IMR-90 (cell line): Measurements from ENCODE around the gene DCTD. TPM values are rescaled to one million over a fixed set of nuclear protein-coding genes. Genes with fewer than 3 reads are reported as not detected.

Experiments used
- ATAC-seq: fragments of 200-7000 bp; cut with Tn5 transposase; 2 replicates; pipeline ENCODE4 v1.9.1; 2020; ENCODE audit warnings: low read depth, mild to moderate bottlenecking, moderate library complexity
- BruUV-seq: library from RNA; stranded (reverse); fragments of 400-500 nt; replicated peaks from 2 replicates; lab custom pipeline; 2021; lab: Mats Ljungman, UMichigan
- CTCF ChIA-PET: fragments of 300-600 bp; formaldehyde crosslinking; extraction: SDS; loops from one replicate; lab custom pipeline; 2021; ENCODE audit warnings: antibody characterized with exemption; lab: Yijun Ruan, JAX
- POLR2A ChIA-PET: fragments of 300-600 bp; sonication (Branson Sonifier 250); formaldehyde crosslinking; loops from one replicate; lab custom pipeline; 2022; ENCODE audit warnings: antibody characterized with exemption; ENCODE audit not compliant: unreplicated experiment; lab: Charles Lee
- DNase-seq: peaks from one replicate; pipeline ENCODE4 v3.0.0; 2013
- H2AFZ ChIP-seq: replicated peaks from 2 replicates; pipeline ENCODE3; 2013; ENCODE audit warnings: low read length, mild to moderate bottlenecking; ENCODE audit not compliant: poor library complexity
- H2AK5ac ChIP-seq: 2 replicates; pipeline ENCODE4 v1.6.1; 2013; ENCODE audit warnings: low read depth, low read length, inconsistent platforms
- H2AK9ac ChIP-seq: replicated peaks from 2 replicates; pipeline ENCODE3; 2013; ENCODE audit warnings: mild to moderate bottlenecking, low read depth, low read length, moderate library complexity; ENCODE audit not compliant: poor library complexity
- H2BK120ac ChIP-seq: 2 replicates; pipeline ENCODE4 v1.6.1; 2013; ENCODE audit warnings: low read depth, low read length, inconsistent platforms
- H2BK15ac ChIP-seq: 3 replicates; pipeline ENCODE4 v1.6.1; 2013; ENCODE audit warnings: low read depth, low read length, inconsistent platforms
- H2BK20ac ChIP-seq: 2 replicates; pipeline ENCODE4 v1.6.1; 2013; ENCODE audit warnings: low read depth, mild to moderate bottlenecking, inconsistent platforms, low read length, moderate library complexity
- H2BK5ac ChIP-seq: 2 replicates; pipeline ENCODE4 v1.6.1; 2013; ENCODE audit warnings: mild to moderate bottlenecking, low read depth, low read length, inconsistent platforms; ENCODE audit not compliant: poor library complexity, severe bottlenecking
- H3K14ac ChIP-seq: replicated peaks from 2 replicates; pipeline ENCODE4 v1.6.1; 2013; ENCODE audit warnings: low read depth, low read length, inconsistent platforms
- H3K18ac ChIP-seq: 2 replicates; pipeline ENCODE4 v1.6.1; 2013; ENCODE audit warnings: low read depth, low read length, control low read depth
- H3K23ac ChIP-seq: 2 replicates; pipeline ENCODE4 v1.6.1; 2013; ENCODE audit warnings: low read depth, low read length, inconsistent platforms
- H3K27ac ChIP-seq: 2 replicates; pipeline ENCODE4 v1.5.1; 2013; ENCODE audit warnings: mild to moderate bottlenecking, control low read depth, low read length; ENCODE audit not compliant: insufficient read depth
- H3K27me3 ChIP-seq: 2 replicates; pipeline ENCODE4 v1.6.1; 2013; ENCODE audit warnings: low read length; ENCODE audit not compliant: control insufficient read depth, insufficient read depth
- H3K36me3 ChIP-seq: 2 replicates; pipeline ENCODE4 v1.6.1; 2013; ENCODE audit warnings: low read length, mixed read lengths; ENCODE audit not compliant: control insufficient read depth, insufficient read depth
- H3K4ac ChIP-seq: 2 replicates; pipeline ENCODE4 v1.6.1; 2013; ENCODE audit warnings: low read depth, low read length, inconsistent platforms
- H3K4me1 ChIP-seq: 2 replicates; pipeline ENCODE4 v1.6.1; 2013; ENCODE audit warnings: low read length, mixed read lengths; ENCODE audit not compliant: control insufficient read depth, insufficient read depth
- H3K4me2 ChIP-seq: 2 replicates; pipeline ENCODE4 v1.6.1; 2013; ENCODE audit warnings: low read depth, mild to moderate bottlenecking, control low read depth, low read length, moderate library complexity
- H3K4me3 ChIP-seq: 2 replicates; pipeline ENCODE4 v1.5.1; 2013; ENCODE audit warnings: low read depth, mild to moderate bottlenecking, control low read depth, low read length, moderate library complexity; ENCODE audit not compliant: insufficient read depth
- H3K56ac ChIP-seq: 2 replicates; pipeline ENCODE4 v1.6.1; 2013; ENCODE audit warnings: low read length, inconsistent platforms; ENCODE audit not compliant: insufficient read depth; ENCODE audit errors: extremely low read depth
- H3K79me1 ChIP-seq, 2 experiments: 2 replicates each; pipeline ENCODE4 v1.6.1; 2013; ENCODE audit warnings: low read length in 2 of 2, inconsistent platforms in 1 of 2, low read depth in 1 of 2
- H3K9ac ChIP-seq: 2 replicates; pipeline ENCODE4 v1.6.1; 2013; ENCODE audit warnings: low read depth, low read length, control low read depth
- H3K9me1 ChIP-seq: 2 replicates; pipeline ENCODE4 v1.6.1; 2013; ENCODE audit warnings: low read length, inconsistent platforms; ENCODE audit not compliant: insufficient read depth
- H3K9me3 ChIP-seq: 2 replicates; pipeline ENCODE4 v1.6.1; 2013; ENCODE audit warnings: low read length; ENCODE audit not compliant: control insufficient read depth, insufficient read depth
- H4K20me1 ChIP-seq: 2 replicates; pipeline ENCODE4 v1.6.1; 2013; ENCODE audit warnings: low read length, inconsistent platforms; ENCODE audit not compliant: insufficient read depth
- H4K5ac ChIP-seq: 2 replicates; pipeline ENCODE4 v1.6.1; 2013; ENCODE audit warnings: mild to moderate bottlenecking, low read depth, low read length, control low read depth
- H4K8ac ChIP-seq, 2 experiments: 2 replicates each; pipeline ENCODE4 v1.6.1; 2013; ENCODE audit warnings: low read depth in 2 of 2, low read length in 2 of 2, control low read depth in 1 of 2, inconsistent platforms in 1 of 2
- H4K91ac ChIP-seq: 2 replicates; pipeline ENCODE4 v1.6.1; 2013; ENCODE audit warnings: low read depth, low read length, inconsistent platforms; ENCODE audit not compliant: insufficient read depth
- BHLHE40 ChIP-seq: fragments of 150-350 bp; IDR thresholded peaks from 2 replicates; pipeline ENCODE4 v1.6.1; 2016; ENCODE audit warnings: mild to moderate bottlenecking, low read depth, low read length
- CEBPB ChIP-seq: IDR thresholded peaks from 2 replicates; pipeline ENCODE4 v1.6.1; 2012; ENCODE audit warnings: low read depth, low read length, improper control_type of control experiment
- CHD1 ChIP-seq: IDR thresholded peaks from 2 replicates; pipeline ENCODE4 v1.6.1; 2012; ENCODE audit warnings: low read depth, low read length, improper control_type of control experiment
- FOS ChIP-seq: fragments of 150-350 bp; IDR thresholded peaks from 2 replicates; pipeline ENCODE4 v1.6.1; 2016; ENCODE audit warnings: low read depth, low read length
- MAFK ChIP-seq: IDR thresholded peaks from 2 replicates; pipeline ENCODE4 v1.6.1; 2012; ENCODE audit warnings: low read depth, low read length, improper control_type of control experiment
- MAZ ChIP-seq: IDR thresholded peaks from 2 replicates; pipeline ENCODE4 v1.6.1; 2012; ENCODE audit warnings: low read depth, mild to moderate bottlenecking, low read length, improper control_type of control experiment, moderate library complexity, borderline replicate concordance
- MXI1 ChIP-seq: IDR thresholded peaks from 2 replicates; pipeline ENCODE4 v1.6.1; 2012; ENCODE audit warnings: low read depth, mild to moderate bottlenecking, low read length, moderate library complexity, borderline replicate concordance
- NFE2L2 ChIP-seq: fragments of 150-350 bp; IDR thresholded peaks from 2 replicates; pipeline ENCODE4 v1.6.1; 2016; ENCODE audit warnings: low read depth, mild to moderate bottlenecking, low read length
- POLR2A ChIP-seq: IDR thresholded peaks from 2 replicates; pipeline ENCODE4 v1.6.1; 2012; ENCODE audit warnings: mild to moderate bottlenecking, low read depth, low read length
- RAD21 ChIP-seq: IDR thresholded peaks from 2 replicates; pipeline ENCODE4 v1.6.1; 2012; ENCODE audit warnings: low read length, improper control_type of control experiment
- RCOR1 ChIP-seq: IDR thresholded peaks from 2 replicates; pipeline ENCODE4 v1.6.1; 2012; ENCODE audit warnings: mild to moderate bottlenecking, low read length, improper control_type of control experiment; ENCODE audit not compliant: insufficient replicate concordance
- RFX5 ChIP-seq: IDR thresholded peaks from 2 replicates; pipeline ENCODE4 v1.8.0; 2012; ENCODE audit warnings: low read depth, mild to moderate bottlenecking, low read length, moderate library complexity
- SMC3 ChIP-seq: fragments of 150-350 bp; IDR thresholded peaks from 2 replicates; pipeline ENCODE4 v1.6.1; 2016; ENCODE audit warnings: low read depth, mild to moderate bottlenecking, antibody characterized with exemption, low read length, moderate library complexity
- WGBS, 2 experiments: methylation state at CpG; one replicate each; pipeline versions ENCODE4 v1.1.5 to v1.1.7; 2013; ENCODE audit warnings: missing lambda C conversion rate in 2 of 2; ENCODE audit not compliant: insufficient read length in 1 of 2; ENCODE audit errors: extremely low coverage in 2 of 2; 5-methylcytosine and 5-hydroxymethylcytosine counted together
- dilution Hi-C: fragments of 300-500 bp; cut with HindIII; formaldehyde crosslinking; loops from one replicate; pipeline ENCODE4 v1.14.3; 2018; ENCODE audit warnings: low sequenced_read_pairs; ENCODE audit not compliant: unreplicated experiment
- in situ Hi-C: fragments of 300-500 bp; cut with MboI; formaldehyde crosslinking; loops from 3 replicates; pipeline ENCODE4 v1.14.3; 2019; ENCODE audit warnings: low sequenced_read_pairs, inconsistent platforms, mixed read lengths
- intact Hi-C: fragments of 100-400 bp; cut with micrococcal nuclease; formaldehyde crosslinking; loops from 2 replicates; pipeline ENCODE4 v1.10.0; 2022
- polyA plus RNA-seq, 3 experiments: library from polyadenylated mRNA; depleted of rRNA; stranded (reverse); fragments of >200 nt; gene quantifications; 2 replicates each; pipeline ENCODE4 v1.2.3, GENCODE V29; 2012; ENCODE audit warnings: low replicate concordance in 1 of 3
- total RNA-seq: library from RNA; depleted of rRNA; stranded (reverse); fragments of >200 nt; gene quantifications from 2 replicates; pipeline ENCODE4 v1.2.3, GENCODE V29; 2012
- TF ChIP-seq, protein P1 (sequence below): fragments of 150-350 bp; IDR thresholded peaks from 2 replicates; pipeline ENCODE4 v1.6.1; 2016; ENCODE audit warnings: low read depth, mild to moderate bottlenecking, low read length, moderate library complexity, borderline replicate concordance
- TF ChIP-seq, protein P2 (sequence below): fragments of 150-350 bp; IDR thresholded peaks from 2 replicates; pipeline ENCODE4 v1.6.1; 2017; ENCODE audit warnings: mild to moderate bottlenecking, antibody characterized with exemption, low read length, low read depth
- TF ChIP-seq, protein P3 (sequence below): conservative IDR thresholded peaks from 2 replicates; pipeline ENCODE4 v1.5.1; 2012; ENCODE audit warnings: mild to moderate bottlenecking, low read depth, low read length, improper control_type of control experiment

DCTD gene
- total and polyA plus RNA-seq, 2 of the 4 experiments (the other 2 are of a cell fraction): 90.3 to 127 TPM

DNA sequence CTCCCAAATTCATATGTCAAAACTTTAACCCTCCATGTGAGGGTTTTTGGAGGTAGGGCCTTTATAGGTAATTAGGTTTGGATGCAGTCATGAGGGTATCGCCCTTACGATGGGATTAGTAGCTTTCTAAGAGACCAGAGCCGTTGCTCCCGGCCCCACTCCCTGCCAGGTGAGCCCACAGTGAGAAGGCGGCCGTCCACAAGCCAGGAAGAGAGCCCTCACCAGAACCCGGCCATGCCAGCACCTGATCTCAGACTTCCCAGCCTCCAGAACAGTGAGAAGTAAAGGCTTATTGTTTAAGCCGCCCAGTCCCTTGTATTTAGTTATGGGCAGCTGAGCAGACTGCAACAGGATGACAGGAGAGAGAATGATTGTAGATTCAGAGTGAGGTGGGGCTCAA lies 40.8 kb downstream of the DCTD start:
- no peak for TF ChIP-seq RFX5
- no peak for TF ChIP-seq MXI1
- no peak for TF ChIP-seq POLR2A
- no peak for TF ChIP-seq RCOR1
- TF ChIP-seq BHLHE40: no peak
- TF ChIP-seq RAD21: no peak
- no peak for TF ChIP-seq CHD1
- TF ChIP-seq MAZ: no peak
- no peak for TF ChIP-seq SMC3
- TF ChIP-seq NFE2L2: no peak
- no peak for TF ChIP-seq MAFK
- TF ChIP-seq CEBPB: no peak
- TF ChIP-seq FOS: no peak
- TF ChIP-seq, protein P1, sequence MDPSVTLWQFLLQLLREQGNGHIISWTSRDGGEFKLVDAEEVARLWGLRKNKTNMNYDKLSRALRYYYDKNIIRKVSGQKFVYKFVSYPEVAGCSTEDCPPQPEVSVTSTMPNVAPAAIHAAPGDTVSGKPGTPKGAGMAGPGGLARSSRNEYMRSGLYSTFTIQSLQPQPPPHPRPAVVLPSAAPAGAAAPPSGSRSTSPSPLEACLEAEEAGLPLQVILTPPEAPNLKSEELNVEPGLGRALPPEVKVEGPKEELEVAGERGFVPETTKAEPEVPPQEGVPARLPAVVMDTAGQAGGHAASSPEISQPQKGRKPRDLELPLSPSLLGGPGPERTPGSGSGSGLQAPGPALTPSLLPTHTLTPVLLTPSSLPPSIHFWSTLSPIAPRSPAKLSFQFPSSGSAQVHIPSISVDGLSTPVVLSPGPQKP: no peak
- TF ChIP-seq, protein P2, sequence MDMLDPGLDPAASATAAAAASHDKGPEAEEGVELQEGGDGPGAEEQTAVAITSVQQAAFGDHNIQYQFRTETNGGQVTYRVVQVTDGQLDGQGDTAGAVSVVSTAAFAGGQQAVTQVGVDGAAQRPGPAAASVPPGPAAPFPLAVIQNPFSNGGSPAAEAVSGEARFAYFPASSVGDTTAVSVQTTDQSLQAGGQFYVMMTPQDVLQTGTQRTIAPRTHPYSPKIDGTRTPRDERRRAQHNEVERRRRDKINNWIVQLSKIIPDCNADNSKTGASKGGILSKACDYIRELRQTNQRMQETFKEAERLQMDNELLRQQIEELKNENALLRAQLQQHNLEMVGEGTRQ: no peak
- TF ChIP-seq, protein P3, sequence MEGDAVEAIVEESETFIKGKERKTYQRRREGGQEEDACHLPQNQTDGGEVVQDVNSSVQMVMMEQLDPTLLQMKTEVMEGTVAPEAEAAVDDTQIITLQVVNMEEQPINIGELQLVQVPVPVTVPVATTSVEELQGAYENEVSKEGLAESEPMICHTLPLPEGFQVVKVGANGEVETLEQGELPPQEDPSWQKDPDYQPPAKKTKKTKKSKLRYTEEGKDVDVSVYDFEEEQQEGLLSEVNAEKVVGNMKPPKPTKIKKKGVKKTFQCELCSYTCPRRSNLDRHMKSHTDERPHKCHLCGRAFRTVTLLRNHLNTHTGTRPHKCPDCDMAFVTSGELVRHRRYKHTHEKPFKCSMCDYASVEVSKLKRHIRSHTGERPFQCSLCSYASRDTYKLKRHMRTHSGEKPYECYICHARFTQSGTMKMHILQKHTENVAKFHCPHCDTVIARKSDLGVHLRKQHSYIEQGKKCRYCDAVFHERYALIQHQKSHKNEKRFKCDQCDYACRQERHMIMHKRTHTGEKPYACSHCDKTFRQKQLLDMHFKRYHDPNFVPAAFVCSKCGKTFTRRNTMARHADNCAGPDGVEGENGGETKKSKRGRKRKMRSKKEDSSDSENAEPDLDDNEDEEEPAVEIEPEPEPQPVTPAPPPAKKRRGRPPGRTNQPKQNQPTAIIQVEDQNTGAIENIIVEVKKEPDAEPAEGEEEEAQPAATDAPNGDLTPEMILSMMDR: no peak
- Histone ChIP-seq H2BK15ac (no peak overlapping the region), H2BK5ac (no peak overlapping the region), H3K18ac (no peak overlapping the region), H2BK120ac (no peak overlapping the region), H4K91ac (no peak overlapping the region), H3K4me1 (no peaks in the 10 kb centered on the region; the same call in 1 of the 2 replicates), H2AK5ac (no peak overlapping the region), H2AFZ (no peak overlapping the region), H4K5ac (no peak overlapping the region), H4K8ac (no peak overlapping the region), H2BK20ac (no peak overlapping the region), H3K56ac (no peak overlapping the region), H4K20me1 (no peaks in the 10 kb centered on the region), H3K27ac (no peak overlapping the region), H3K79me1 (no peaks in the 10 kb centered on the region), H3K9me1 (no peaks in the 10 kb centered on the region; the same call in 1 of the 2 replicates), H3K27me3 (no peaks in the 10 kb centered on the region), H3K9ac (no peak overlapping the region), H3K4me3 (no peak overlapping the region), H3K23ac (no peak overlapping the region), H3K14ac (no peak overlapping the region), H2AK9ac (no peak overlapping the region), H3K4me2 (no peak overlapping the region), H3K4ac (no peak overlapping the region), H3K9me3 (no peaks in the 10 kb centered on the region), H3K36me3 (peaks cover 3% of the 10 kb centered on the region; the same call in 1 of the 2 replicates)
- DNase-seq (no peak), ATAC-seq (no peak)
- intact Hi-C loops (no loop called here), dilution Hi-C loops (no loop called here), in situ Hi-C loops (no loop called here)
- BruUV-seq: no TSS peak
- no CpG with 5 or more reads among the region's 8 CpGs for WGBS, 2 experiments
- POLR2A ChIA-PET: no interaction called here
- CTCF ChIA-PET: no interaction called here
